ENCODE results near the gene ANKRD29.
"Not testable (repeated sequence)": the region's sequence is repeated elsewhere in the genome, so short reads cannot be mapped to it uniquely, and the experiment has no call there.

The ANKRD29 gene

DNA sequence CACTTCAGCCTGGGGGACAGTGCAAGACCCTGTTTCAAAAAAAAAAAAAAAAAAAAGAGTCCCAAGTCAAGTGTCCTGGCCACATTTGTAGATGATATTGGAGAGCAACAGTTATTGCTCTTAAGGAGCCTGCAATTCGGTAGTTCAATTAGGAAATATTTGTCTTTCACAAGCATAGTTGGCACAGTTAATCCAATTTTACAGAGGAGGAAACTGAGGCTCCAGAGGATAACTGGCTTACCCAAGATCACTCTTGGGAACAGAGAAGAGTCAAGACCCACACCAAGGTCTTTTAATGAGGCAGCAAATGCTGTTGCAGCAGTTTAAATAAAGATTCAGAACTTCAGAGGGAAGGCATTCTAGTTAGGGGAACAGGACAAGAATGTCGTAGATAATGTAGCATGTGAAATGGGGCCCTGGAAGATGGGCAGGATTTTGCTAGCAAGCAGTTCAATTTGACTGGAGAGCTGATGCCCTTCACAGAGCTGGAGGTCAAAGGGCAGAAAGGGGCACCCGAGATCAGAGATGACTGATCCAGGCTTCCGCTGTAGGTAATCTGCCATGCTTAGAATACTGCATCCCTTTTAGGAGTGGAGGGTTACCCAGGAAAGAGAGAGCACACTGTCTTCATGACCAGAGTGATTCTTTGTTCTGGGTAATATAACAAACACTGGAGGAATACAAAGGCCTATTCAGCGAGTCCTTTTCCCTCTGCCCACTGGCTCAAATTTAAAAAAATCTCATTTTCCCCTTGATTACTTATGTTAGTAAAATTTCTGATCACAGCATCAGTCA, 79.4 kb downstream of the ANKRD29 start:
- in situ Hi-C loops (cut with MboI; ENCODE audit: low pct_unique_long_range_greater_than_20kb, low sequenced_read_pairs, unreplicated experiment): no loop called here
- DNase-seq (ENCODE audit: low spot score): no peak
- TF ChIP-seq, protein P1, sequence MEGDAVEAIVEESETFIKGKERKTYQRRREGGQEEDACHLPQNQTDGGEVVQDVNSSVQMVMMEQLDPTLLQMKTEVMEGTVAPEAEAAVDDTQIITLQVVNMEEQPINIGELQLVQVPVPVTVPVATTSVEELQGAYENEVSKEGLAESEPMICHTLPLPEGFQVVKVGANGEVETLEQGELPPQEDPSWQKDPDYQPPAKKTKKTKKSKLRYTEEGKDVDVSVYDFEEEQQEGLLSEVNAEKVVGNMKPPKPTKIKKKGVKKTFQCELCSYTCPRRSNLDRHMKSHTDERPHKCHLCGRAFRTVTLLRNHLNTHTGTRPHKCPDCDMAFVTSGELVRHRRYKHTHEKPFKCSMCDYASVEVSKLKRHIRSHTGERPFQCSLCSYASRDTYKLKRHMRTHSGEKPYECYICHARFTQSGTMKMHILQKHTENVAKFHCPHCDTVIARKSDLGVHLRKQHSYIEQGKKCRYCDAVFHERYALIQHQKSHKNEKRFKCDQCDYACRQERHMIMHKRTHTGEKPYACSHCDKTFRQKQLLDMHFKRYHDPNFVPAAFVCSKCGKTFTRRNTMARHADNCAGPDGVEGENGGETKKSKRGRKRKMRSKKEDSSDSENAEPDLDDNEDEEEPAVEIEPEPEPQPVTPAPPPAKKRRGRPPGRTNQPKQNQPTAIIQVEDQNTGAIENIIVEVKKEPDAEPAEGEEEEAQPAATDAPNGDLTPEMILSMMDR (IDR thresholded peaks at IDR 0.05; ENCODE audit: extremely low read depth, insufficient read depth, missing control alignments): no peak

DNA sequence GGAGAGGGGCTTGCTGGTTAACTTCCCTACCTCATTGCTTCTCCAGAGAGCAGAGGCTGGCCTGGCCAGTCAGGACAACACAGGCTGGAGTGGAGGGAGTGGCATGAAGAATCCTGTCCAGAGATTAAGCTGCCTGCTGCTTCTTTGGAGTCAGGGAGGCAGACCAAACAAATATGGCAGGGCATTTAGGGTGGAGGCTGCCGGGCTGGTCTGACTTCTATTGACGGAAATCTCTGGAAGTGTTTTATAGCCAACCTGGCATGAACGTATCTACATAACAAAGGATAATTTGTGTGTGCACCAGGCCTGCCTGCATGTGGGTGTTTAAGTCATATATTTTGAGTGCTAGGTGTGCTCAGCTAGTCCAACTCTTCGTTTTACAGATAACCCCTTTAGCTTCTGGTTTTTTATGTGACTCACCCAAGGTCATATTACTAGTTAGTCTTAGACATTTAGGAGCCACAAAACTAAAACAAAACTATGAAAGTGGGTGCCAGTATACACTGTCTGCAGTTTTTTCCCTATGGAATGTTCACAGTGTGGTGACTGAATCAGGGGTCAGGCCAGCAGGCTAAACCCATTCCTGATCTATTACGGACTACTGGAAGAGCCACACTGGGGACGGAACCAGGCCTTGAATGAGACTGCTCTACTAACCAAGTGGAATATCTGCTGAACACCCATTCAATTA, 81.9 kb downstream of the ANKRD29 start:
- DNase-seq (ENCODE audit: low spot score): no peak
- TF ChIP-seq, protein P1 (IDR thresholded peaks at IDR 0.05; ENCODE audit: extremely low read depth, insufficient read depth, missing control alignments): no peak
- in situ Hi-C loops (cut with MboI; ENCODE audit: low pct_unique_long_range_greater_than_20kb, low sequenced_read_pairs, unreplicated experiment): no loop called here

DNA sequence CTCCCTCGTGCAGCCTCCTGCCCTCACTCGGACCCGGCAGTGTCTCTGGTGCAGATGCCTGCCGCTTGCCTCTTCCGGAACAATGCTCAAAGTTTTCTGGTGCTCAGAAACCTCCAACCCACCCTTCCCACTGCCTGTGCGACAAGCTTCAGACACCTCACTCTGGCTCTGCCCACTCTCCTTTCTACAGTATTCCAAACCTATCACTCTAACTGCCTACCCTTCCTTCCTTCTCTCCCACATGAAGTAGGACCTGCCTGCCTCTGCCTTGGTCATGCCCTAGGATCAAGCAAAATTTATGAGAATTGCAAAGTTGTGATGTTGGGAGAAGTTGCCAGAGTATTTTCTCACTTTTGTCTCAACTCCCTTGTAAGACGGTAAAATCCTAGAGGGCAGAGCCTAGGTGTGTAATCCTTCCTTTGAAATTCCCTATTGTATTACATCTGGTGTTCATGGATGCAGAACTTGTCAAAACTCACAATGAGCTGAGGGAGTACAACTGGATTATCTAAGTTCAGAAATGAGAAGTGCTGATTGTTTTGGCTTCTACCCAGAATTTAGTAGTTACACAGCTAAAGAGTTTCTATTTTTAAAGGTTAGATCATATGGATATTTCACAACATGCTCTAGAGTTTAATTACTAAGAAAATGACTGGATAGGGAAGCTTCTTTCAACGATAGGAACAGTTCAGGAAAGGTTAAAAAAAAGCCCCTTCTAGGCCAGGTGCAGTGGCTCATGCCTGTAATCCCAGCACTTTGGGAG, 83.6 kb downstream of the ANKRD29 start:
- TF ChIP-seq, protein P1 (IDR thresholded peaks at IDR 0.05; ENCODE audit: extremely low read depth, insufficient read depth, missing control alignments): no peak
- in situ Hi-C loops (cut with MboI; ENCODE audit: low pct_unique_long_range_greater_than_20kb, low sequenced_read_pairs, unreplicated experiment): no loop called here
- DNase-seq (ENCODE audit: low spot score): no peak

DNA sequence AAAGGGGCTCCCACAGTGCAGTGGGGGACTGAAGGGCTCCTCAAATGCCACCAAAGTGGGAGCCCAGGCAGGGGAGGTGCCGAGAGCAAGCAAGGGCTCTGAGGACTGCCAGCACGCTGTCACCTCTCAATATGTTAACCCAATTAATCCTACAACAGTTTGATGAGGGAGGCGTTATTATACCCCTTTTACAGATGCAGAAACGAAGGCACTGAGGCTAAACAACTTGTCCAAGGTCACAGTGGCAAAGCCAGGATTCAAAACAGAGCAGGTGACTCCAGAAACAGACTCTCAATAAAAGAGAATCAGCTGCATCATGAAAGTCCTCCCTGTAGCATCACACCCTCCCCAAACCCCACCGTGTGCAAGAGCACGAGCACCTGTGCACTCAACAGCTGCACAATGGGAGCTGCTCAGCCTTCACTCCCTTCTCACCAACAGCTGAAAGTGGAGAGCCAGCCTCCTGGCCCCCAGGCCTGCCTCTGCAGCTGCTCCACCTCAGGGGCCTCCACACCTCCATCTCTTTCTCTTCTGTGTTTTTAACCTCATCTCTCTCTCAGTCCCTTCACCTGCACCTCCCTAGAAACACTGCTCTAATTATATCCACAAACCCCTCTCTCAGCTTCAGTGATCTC, 84.5 kb downstream of the ANKRD29 start:
- in situ Hi-C loops (cut with MboI; ENCODE audit: low pct_unique_long_range_greater_than_20kb, low sequenced_read_pairs, unreplicated experiment): no loop called here
- TF ChIP-seq, protein P1 (IDR thresholded peaks at IDR 0.05; ENCODE audit: extremely low read depth, insufficient read depth, missing control alignments): no peak
- DNase-seq (ENCODE audit: low spot score): no peak

DNA sequence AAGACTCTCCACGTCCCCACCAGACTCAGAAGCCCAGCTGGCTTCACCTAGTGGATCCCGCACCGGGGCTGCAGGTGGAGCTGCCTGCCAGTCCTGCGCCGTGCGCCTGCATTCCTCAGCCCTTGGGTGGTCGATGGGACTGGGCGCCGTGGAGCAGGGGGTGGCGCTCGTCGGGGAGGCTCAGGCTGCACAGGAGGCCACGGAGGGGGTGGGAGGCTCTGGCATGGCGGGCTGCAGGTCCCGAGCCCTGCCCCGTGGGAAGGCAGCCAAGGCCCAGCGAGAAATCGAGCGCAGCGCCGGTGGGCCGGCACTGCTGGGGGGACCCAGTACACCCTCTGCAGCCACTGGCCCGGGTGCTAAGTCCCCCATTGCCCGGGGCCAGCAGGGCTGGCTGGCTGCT, 85.2 kb downstream of the ANKRD29 start:
- DNase-seq (ENCODE audit: low spot score); in situ Hi-C loops (cut with MboI; ENCODE audit: low pct_unique_long_range_greater_than_20kb, low sequenced_read_pairs, unreplicated experiment): not testable (repeated sequence)

DNA sequence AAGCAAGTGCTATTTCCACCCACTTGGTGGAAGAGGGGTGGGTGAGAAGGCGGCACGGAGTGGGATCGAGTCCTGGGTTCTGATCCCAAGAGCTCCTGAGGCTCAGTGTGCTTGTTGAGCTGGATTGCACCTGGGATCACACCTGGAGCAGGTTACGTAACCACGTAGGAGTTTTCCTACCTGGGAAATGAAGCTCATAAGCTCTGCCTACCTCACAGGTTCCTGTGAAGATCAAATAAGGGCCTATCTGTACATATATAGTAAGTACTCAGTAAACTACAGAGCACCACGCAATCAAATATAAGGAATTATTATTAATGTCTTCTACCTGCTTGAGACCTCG, 87.4 kb downstream of the ANKRD29 start:
- TF ChIP-seq, protein P1 (IDR thresholded peaks at IDR 0.05; ENCODE audit: extremely low read depth, insufficient read depth, missing control alignments): no peak
- DNase-seq (ENCODE audit: low spot score): no peak
- in situ Hi-C loops (cut with MboI; ENCODE audit: low pct_unique_long_range_greater_than_20kb, low sequenced_read_pairs, unreplicated experiment): no loop called here

All from GM13977 (cell line).